Stimulated activated CD4-positive, alpha-beta T cell treated with anti-CD3 and anti-CD28 coated beads, Interleukin-15, amount 100 ng/mL, for 48 hours (primary cell): ENCODE data around the gene CD27.
A peak's percentile ranks its signal among the peaks of the same experiment; 100 is the strongest.

Source experiments
- DNase-seq, 2 donors: peaks; one replicate each; pipeline ENCODE4 v3.0.0-alpha.2; 2020; ENCODE audit warnings: low read depth in 2 of 2

The CD27 gene

GRCh38 chr12:6434205-6435140 is 10.3 kb upstream of the CD27 start:
- DNase-seq: no peak

DNA sequence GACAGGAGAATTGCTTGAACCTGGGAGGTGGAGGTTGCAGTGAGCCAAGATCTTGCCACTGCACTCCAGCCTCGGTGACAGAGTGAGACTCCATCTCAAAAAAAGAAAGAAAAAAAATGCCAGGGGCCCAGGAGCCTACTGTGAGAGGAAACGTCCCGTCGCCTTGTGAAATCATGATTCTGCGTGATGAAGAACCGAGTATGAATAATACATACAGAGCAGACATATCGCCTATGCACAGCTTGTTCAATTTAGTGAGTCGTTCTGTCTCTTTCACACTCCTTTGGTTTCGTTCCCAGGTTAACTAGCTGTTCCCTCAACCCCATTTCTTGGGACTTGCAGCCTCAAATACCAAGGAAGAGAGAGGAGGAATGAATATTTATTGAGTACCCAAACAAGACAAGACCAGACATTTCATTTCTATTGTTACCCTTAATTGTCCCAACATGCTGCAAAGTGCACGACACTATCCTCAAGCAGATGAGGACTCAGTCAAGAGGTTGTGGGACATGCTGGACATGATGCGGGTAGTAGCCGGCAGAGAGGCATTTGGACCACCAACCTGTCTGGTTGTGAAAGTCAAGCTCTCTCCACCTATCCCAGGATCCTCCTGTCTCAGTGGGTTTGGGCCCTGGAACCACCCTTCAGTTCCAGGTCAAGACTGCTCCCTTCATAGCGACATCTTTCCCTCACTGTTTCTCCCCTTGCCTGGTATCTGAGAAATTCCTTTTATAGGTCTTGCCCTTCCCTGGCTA is 8.6 kb upstream of the CD27 start:
- no peak for DNase-seq

DNA sequence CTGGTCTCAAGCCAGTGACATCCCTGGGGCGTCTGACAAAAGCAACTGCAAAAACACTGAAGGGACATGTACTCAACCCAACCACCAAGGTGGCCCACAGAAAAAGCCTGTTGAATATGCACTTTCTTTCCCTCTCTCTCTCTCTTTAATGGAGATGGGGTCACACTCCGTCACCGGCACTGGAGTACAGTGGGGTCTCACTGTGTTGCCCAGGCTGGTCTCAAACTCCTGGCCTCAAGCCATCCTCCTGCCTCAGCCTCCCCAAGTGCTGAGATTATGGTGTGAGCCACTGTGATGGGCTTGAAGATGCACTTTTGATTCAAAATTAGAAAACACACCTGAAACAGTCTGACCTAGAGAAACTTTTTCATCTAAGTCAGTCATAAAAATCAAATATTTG is 7.2 kb upstream of the CD27 start:
- no peak for DNase-seq

DNA sequence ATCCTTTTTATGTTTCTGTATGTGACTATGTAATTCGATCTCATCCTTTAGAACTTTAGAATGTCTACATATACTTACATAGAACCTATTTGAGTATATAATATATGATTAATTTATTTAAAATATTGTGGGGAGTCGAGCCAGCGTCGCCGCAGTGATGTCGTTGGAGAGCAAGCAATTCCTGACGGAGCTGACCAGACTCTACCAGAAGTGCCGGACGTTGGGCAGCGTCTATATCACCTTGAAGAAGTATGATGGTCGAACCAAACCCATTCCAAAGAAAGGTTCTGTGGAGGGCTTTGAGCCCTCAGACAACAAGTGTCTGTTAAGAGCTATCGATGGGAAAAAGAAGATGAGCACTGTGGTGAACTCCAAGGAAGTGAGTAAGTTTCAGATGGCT is 6.4 kb upstream of the CD27 start:
- no peak for DNase-seq

GRCh38 chr12:6440391-6440790 is 4.4 kb upstream of the CD27 start:
- no peak for DNase-seq

GRCh38 chr12:6442836-6443235 is 1.9 kb upstream of the CD27 start:
- DNase-seq: no peak

DNA sequence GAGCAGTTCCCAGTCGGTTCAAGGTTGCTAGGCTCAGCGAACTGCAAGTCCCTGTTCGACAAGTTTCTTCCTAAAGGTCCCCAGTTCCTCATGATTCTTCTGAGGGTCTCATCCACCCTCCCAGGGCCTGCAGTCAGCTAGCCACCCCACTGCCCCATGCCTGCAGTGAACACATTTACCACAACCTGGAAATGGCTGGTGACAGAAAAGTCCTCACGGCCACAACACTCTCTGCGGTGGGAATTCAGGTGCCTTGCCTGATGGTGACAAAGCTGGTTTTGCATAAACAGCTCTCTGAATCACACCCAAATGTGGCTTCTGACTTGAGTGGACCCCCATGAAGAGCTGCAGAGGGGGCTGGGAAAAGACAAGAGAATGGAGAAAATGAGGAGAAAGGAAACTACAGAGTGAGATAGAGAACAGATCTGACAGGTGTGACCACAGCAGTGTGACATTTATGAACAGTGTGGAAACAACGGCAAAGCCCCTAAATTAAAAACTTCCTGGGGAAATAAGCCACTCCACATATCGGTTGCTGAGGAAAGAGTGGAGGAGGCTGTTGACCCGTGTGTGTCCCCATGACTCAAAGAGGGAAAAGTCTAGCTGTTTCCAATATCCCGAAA is 1.3 kb upstream of the CD27 start:
- peak in 1 of 2 donors; percentile 48 for DNase-seq

DNA sequence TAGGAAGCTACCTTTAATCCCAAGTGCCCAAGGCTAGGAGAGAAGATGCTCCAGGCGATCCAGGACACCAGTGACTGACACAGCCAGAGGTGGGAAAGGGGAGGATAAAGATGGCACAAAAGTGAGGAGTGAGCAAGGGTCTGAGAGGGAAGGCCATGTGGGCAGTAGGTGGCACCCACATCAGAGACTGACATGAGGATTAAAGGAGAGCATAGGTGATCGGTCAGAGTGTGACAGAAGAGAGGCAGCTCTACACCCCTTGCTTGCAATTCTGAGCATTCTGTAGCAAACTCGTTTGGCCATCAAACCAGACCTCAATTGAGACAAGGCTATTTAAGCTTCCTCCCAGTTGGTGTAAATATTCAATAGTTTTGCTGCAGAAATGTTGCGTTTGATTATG is 724 bp upstream of the CD27 start:
- DNase-seq: no peak

GRCh38 chr12:6450091-6450868 is 5.5 kb downstream of the CD27 start:
- DNase-seq: no peak

DNA sequence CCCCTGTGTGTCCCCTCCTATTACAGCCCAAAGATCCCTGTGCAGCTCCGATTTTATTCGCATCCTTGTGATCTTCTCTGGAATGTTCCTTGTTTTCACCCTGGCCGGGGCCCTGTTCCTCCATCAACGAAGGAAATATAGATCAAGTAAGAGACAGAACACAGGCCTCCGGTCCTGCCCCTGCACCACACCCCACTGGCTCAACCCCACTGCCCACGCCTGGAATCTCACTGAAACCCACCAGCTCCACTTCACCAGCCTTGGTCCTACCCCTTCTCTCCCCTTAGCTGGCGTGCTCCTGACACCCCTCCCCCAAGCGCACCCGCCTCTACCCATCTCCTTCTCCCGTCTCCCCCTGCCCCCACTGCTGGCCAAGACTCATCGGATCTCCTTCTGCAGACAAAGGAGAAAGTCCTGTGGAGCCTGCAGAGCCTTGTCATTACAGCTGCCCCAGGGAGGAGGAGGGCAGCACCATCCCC is 6.2 kb downstream of the CD27 start:
- no peak for DNase-seq

DNA sequence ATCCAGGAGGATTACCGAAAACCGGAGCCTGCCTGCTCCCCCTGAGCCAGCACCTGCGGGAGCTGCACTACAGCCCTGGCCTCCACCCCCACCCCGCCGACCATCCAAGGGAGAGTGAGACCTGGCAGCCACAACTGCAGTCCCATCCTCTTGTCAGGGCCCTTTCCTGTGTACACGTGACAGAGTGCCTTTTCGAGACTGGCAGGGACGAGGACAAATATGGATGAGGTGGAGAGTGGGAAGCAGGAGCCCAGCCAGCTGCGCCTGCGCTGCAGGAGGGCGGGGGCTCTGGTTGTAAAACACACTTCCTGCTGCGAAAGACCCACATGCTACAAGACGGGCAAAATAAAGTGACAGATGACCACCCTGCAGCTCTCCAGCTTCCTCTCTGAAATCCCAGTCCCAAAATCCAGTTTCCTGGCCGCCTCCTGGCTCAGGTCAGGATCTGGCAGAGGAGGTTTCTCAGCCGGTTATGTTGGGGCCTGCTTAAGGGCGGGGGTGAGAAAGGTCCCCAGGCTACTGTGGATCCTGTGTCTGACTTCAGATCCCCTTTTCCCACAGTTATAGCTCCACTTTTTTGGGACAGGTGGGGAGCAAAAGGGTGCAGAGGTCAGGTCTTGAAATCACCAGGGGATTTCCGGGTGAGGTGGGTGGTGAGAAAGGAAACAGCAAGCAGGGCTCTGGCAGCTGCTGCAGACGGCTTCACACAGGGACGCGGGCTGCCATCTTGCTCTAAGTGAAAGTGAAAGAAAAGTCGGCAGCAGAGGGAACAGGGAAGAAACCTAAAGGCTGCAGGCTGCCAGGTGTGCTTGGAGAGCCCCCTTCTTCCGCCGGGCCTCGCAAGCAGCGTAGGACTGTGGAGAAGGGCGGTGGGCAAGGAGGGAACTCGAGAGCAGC is 6.8 kb downstream of the CD27 start, which contains the start of gene TAPBPL:
Gene TAPBPL, plus strand, starts transcription at position 695 of the 897 bp plus-strand sequence. CDS start 207 bp downstream, outside the sequence.
- DNase-seq: peak; percentile 59 to 73

DNA sequence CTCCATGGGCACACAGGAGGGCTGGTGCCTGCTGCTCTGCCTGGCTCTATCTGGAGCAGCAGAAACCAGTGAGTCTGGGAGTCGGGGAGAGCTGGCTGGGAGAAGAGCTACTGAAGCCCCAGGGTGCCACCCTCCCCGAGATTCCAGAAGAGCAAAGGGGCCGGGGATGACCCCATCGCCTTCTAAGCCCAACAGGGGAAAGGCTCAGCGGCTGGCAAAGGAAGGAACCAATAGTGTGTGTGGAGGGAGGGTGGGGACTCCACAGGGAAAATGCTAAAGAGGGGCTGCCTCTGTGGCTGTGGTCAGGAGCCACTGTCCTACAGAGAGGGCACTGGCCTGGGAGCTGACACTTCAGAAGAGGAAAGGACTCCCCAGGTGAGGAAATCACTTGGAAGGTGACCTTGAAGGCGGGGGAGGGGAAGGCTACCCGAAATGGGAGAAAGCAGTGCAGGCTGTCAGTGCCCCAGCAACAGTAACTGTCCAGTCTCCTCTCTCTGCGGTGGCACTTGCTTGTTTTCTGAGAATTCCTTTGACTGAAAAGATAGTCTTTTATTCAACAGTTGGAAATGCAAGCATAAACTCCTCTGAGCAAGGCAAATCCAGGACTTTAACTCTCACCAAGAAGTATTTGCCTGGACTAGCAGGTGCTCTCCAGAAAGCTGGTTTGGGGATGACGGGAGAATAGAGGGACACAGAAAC is 7.6 kb downstream of the CD27 start:
- DNase-seq: no peak

DNA sequence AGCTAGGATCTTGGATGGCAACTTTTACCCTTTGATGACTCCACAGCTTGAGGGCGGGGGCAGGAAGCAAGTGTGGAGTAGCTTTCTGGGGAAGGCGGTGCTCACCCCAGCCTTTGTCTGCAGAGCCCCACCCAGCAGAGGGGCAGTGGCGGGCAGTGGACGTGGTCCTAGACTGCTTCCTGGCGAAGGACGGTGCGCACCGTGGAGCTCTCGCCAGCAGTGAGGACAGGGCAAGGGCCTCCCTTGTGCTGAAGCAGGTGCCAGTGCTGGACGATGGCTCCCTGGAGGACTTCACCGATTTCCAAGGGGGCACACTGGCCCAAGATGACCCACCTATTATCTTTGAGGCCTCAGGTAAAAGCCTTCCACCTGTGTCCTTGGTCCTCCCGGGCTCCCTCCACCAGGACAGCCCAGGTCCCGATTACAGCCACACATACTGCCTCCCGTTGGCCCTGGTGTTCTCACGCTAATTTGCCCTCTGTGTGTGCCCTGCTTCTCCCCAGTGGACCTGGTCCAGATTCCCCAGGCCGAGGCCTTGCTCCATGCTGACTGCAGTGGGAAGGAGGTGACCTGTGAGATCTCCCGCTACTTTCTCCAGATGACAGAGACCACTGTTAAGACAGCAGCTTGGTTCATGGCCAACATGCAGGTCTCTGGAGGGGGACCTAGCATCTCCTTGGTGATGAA is 8.3 kb downstream of the CD27 start:
- DNase-seq: no peak

- DNase-seq: no peak
Measured at GRCh38 chr12:6457220-6457945, 12.6 kb downstream of the CD27 start.

GRCh38 chr12:6458281-6459003 is 13.7 kb downstream of the CD27 start:
- DNase-seq: no peak

DNA sequence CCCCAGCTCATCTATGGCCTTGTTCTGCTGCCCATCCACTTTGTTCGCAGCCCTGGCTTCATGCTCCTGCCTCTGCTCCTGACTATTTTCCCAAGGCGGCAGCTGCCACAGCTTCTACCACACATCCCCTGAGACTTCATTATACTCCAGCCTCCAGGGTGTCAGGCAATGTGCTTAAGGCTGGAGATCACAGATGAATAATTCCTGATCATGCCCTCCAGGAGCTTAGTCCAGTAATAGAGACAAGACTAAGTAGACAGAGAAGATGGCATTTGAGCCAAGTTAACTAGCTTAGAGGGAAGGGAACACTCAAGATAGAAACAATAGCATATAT is 14.2 kb downstream of the CD27 start:
- no peak for DNase-seq

- peak in 1 of 2 donors; percentile 39 for DNase-seq
Measured at GRCh38 chr12:6460751-6461371, 16.1 kb downstream of the CD27 start.
